GM15510 (cell line): ENCODE measurements around the gene ZC3H10.

Experiments
- POLR2A ChIP-seq: IDR thresholded peaks from 3 replicates; pipeline ENCODE4 v1.6.1; 2011; ENCODE audit warnings: borderline replicate concordance; ENCODE audit not compliant: insufficient read length; ENCODE audit errors: extremely low read depth

The ZC3H10 gene

GRCh38 chr12:56165369-56165768 is 47.3 kb downstream of the ZC3H10 start:
- TF ChIP-seq POLR2A = no peak

DNA sequence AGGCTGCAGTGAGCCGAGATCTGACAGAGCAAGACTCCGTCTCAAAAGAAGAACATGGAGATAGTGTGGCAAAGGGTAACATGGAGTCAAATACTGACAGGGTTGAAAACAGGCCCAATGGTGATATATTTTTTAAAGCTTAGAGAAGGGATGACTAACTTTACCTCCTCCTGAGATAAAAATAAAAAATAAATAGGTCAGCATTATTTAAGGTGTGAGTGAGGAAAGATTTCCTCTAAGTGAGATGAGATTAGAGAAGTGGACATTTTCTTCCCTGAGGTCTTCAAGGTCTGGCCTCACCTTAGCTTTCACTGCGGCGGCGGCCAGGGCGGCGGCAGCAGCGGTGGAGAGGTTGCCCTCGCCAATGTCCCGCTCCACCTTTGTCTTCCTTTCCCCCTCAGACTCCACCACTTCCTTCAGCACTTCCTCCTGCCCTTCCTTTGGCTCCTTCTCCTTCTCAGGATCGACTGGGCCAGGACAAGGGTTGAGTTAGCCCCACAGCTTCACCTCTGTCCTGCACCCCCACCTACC is 51.2 kb downstream of the ZC3H10 start:
- TF ChIP-seq POLR2A = no peak

GRCh38 chr12:56172839-56173238 is 54.8 kb downstream of the ZC3H10 start:
- TF ChIP-seq POLR2A = no peak
